ENCODE measurements around the gene SERPINB12.

The SERPINB12 gene

GRCh38 chr18:63551769-63552168 is 9.6 kb downstream of the SERPINB12 start:
- no peak for DNase-seq

- no peak for DNase-seq
Observed at GRCh38 chr18:63552581-63552980, 10.4 kb downstream of the SERPINB12 start.

GRCh38 chr18:63553081-63553480 is 10.9 kb downstream of the SERPINB12 start:
- no peak for DNase-seq

- no peak for DNase-seq
Observed at GRCh38 chr18:63559567-63560491, 17.7 kb downstream of the SERPINB12 start.

GRCh38 chr18:63562284-63562683 is 20.1 kb downstream of the SERPINB12 start:
- DNase-seq: no peak

- DNase-seq: no peak
Observed at GRCh38 chr18:63564021-63564420, 21.9 kb downstream of the SERPINB12 start.

GRCh38 chr18:63564561-63564960 is 22.4 kb downstream of the SERPINB12 start:
- no peak for DNase-seq

- no peak for DNase-seq
Observed at GRCh38 chr18:63567276-63567675, 25.1 kb downstream of the SERPINB12 start.

- DNase-seq: no peak
Observed at GRCh38 chr18:63567825-63568224, 25.7 kb downstream of the SERPINB12 start.

- no peak for DNase-seq
Observed at GRCh38 chr18:63570721-63571120, 28.6 kb downstream of the SERPINB12 start.

GRCh38 chr18:63575681-63576080 is 33.5 kb downstream of the SERPINB12 start:
- no peak for DNase-seq

- DNase-seq: no peak
Observed at GRCh38 chr18:63578357-63578958, 36.3 kb downstream of the SERPINB12 start.

- DNase-seq: no peak
Observed at GRCh38 chr18:63579616-63580015, 37.4 kb downstream of the SERPINB12 start.

GRCh38 chr18:63585988-63586387 is 43.8 kb downstream of the SERPINB12 start:
- no peak for DNase-seq

- DNase-seq: no peak
Observed at GRCh38 chr18:63586431-63586830, 44.3 kb downstream of the SERPINB12 start.

GRCh38 chr18:63586966-63587365 is 44.8 kb downstream of the SERPINB12 start, which contains the start of gene SERPINB13:
TSS of gene SERPINB13 (plus strand) at chr18:63587343. CDS start at chr18:63588668, 1,325 bp downstream.
- no peak for DNase-seq

GRCh38 chr18:63588909-63589308 is 46.7 kb downstream of the SERPINB12 start:
- DNase-seq: no peak

GRCh38 chr18:63590373-63590772 is 48.2 kb downstream of the SERPINB12 start:
- DNase-seq: no peak

GRCh38 chr18:63590966-63591695 is 49.0 kb downstream of the SERPINB12 start:
- DNase-seq: no peak

GRCh38 chr18:63591725-63592124 is 49.6 kb downstream of the SERPINB12 start:
- DNase-seq: no peak

- no peak for DNase-seq
Observed at GRCh38 chr18:63592471-63592870, 50.3 kb downstream of the SERPINB12 start.

GRCh38 chr18:63596964-63597363 is 54.8 kb downstream of the SERPINB12 start:
- DNase-seq: no peak

- no peak for DNase-seq
Observed at GRCh38 chr18:63603355-63603754, 61.2 kb downstream of the SERPINB12 start.
